NOMO-1 treated with DMSO at 0.1 percent for 48 hours (cell line): Measurements from ENCODE around the gene CPN1.

Source experiments
- DNase-seq: peaks from one replicate; lab custom pipeline; 2025; ENCODE audit not compliant: unreplicated experiment; lab: John Stamatoyannopoulos, UW

CPN1 gene

GRCh38 chr10:99999319-100000108 is 82.2 kb downstream of the CPN1 start:
- no peak for DNase-seq

- DNase-seq: no peak
Observed at GRCh38 chr10:99998889-99999288, 82.8 kb downstream of the CPN1 start.

GRCh38 chr10:99996671-99997648 is 84.7 kb downstream of the CPN1 start:
- no peak for DNase-seq

GRCh38 chr10:99995713-99996112 is 86.0 kb downstream of the CPN1 start:
- no peak for DNase-seq

- DNase-seq: no peak
Observed at GRCh38 chr10:99995269-99995668, 86.4 kb downstream of the CPN1 start.

- no peak for DNase-seq
Observed at GRCh38 chr10:99994801-99995200, 86.9 kb downstream of the CPN1 start.

GRCh38 chr10:99993701-99994689 is 87.7 kb downstream of the CPN1 start:
- peak; percentile 93 for DNase-seq
